ENCODE measurements around the gene ZBTB18. TPM values are rescaled to one million over a fixed set of nuclear protein-coding genes. Genes with fewer than 3 reads are reported as not detected.

ZBTB18 gene
- total and polyA plus RNA-seq, 2 of the 4 experiments (the other 2 are of a cell fraction) = 10.0 to 16.0 TPM

GRCh38 chr1:244100704-244101453, 49.8 kb downstream of the ZBTB18 start (continued):
- TF ChIP-seq MXI1 (IDR thresholded peaks at IDR 0.05; ENCODE audit: borderline replicate concordance, low read depth, low read length) (no peak), CEBPB (IDR thresholded peaks at IDR 0.05; ENCODE audit: low read depth, low read length) (no peak)

DNA sequence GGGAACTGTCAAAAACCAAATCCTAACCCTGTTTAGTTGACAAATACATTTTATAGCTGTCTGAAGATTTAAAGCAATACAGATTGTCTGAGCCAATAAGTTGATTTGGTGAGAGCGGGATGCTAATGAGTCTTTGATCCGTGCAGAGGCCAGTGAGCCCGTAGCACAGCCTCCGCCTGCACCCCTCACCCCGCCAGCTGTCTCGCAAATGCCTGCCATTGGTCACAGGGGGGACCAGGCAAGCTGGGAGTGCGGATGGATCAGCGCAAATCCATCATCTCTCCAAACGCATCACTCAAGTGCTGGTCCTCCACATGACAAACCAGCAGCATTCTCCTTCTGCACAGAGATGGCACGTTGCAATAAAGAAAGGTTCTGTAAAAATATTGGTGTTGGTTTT, 51.0 kb downstream of the ZBTB18 start:
- DNase-seq (no peak), ATAC-seq (ENCODE audit: low read depth) (no peak)
- BruUV-seq (replicated peaks) = no TSS peak
- H3K4me3 ChIP-seq (ENCODE audit: insufficient read depth, low read depth, low read length) = no peak overlapping the region
- H2BK5ac ChIP-seq (ENCODE audit: low read depth, low read length, poor library complexity, severe bottlenecking) = no peak overlapping the region
- no peak overlapping the region for H3K4me2 ChIP-seq (ENCODE audit: low read depth, low read length)
- H3K36me3 ChIP-seq (ENCODE audit: control insufficient read depth, insufficient read depth, low read length) = no peaks in the 10 kb centered on the region
- ChIA-PET CTCF (interaction anchor here (0.5 kb wide), 1 partner anchor 38 kb away, joined by 3 read pairs; no protein-coding TSS in a partner anchor), POLR2A (ENCODE audit: unreplicated experiment) (interaction anchor here (0.6 kb wide), 1 partner anchor 143 kb away, joined by 4 read pairs; no protein-coding TSS in a partner anchor)
- no peaks in the 10 kb centered on the region; the same call in 1 of the 2 replicates for H3K27me3 ChIP-seq (ENCODE audit: control insufficient read depth, insufficient read depth, low read length)
- H2BK20ac ChIP-seq (ENCODE audit: low read depth, low read length) = no peak overlapping the region
- H2BK120ac ChIP-seq (ENCODE audit: low read depth, low read length) = no peak overlapping the region
- no CpG with 5 or more reads among the region's 10 CpGs for WGBS, 2 experiments (ENCODE audit: extremely low coverage in 2 of 2, insufficient read length in 1 of 2)
- no peaks in the 10 kb centered on the region for H3K9me1 ChIP-seq (ENCODE audit: insufficient read depth, low read length)
- no peak overlapping the region for H3K27ac ChIP-seq (ENCODE audit: insufficient read depth, low read length)
- no peak overlapping the region for H2AK5ac ChIP-seq (ENCODE audit: low read depth, low read length)
- no peak overlapping the region for H3K9ac ChIP-seq (ENCODE audit: low read depth, low read length)
- no peak overlapping the region for H4K8ac ChIP-seq (ENCODE audit: low read depth in 2 of 2, low read length in 2 of 2)
- H3K18ac ChIP-seq (ENCODE audit: low read depth, low read length) = no peak overlapping the region
- H4K20me1 ChIP-seq (ENCODE audit: insufficient read depth, low read length) = no peaks in the 10 kb centered on the region
- in situ Hi-C loops (cut with MboI; ENCODE audit: low sequenced_read_pairs) (no loop called here), intact Hi-C loops (cut with micrococcal nuclease) (loop anchor here (5.0 to 10.0 kb wide), 2 partner anchors 47 to 185 kb away; partner anchors contain the start of gene ZBTB18), dilution Hi-C loops (cut with HindIII; ENCODE audit: low sequenced_read_pairs, unreplicated experiment) (no loop called here)
- no peak overlapping the region for H2AFZ ChIP-seq (replicated peaks; ENCODE audit: low read length, poor library complexity)
- H3K56ac ChIP-seq (ENCODE audit: extremely low read depth, insufficient read depth, low read length) = no peak overlapping the region
- no peak for TF ChIP-seq RAD21 (IDR thresholded peaks at IDR 0.05; ENCODE audit: low read length)
- no peak for TF ChIP-seq MAZ (IDR thresholded peaks at IDR 0.05; ENCODE audit: borderline replicate concordance, low read depth, low read length)
- TF ChIP-seq, protein P1, sequence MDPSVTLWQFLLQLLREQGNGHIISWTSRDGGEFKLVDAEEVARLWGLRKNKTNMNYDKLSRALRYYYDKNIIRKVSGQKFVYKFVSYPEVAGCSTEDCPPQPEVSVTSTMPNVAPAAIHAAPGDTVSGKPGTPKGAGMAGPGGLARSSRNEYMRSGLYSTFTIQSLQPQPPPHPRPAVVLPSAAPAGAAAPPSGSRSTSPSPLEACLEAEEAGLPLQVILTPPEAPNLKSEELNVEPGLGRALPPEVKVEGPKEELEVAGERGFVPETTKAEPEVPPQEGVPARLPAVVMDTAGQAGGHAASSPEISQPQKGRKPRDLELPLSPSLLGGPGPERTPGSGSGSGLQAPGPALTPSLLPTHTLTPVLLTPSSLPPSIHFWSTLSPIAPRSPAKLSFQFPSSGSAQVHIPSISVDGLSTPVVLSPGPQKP (IDR thresholded peaks at IDR 0.05; ENCODE audit: borderline replicate concordance, low read depth, low read length) = no peak
- no peak for TF ChIP-seq FOS (IDR thresholded peaks at IDR 0.05; ENCODE audit: low read depth, low read length)
- H3K4ac ChIP-seq (ENCODE audit: low read depth, low read length) = no peak overlapping the region
- no peak overlapping the region for H2AK9ac ChIP-seq (replicated peaks; ENCODE audit: low read depth, low read length, poor library complexity)
- H3K9me3 ChIP-seq (ENCODE audit: control insufficient read depth, insufficient read depth, low read length) = 0 out of 2 replicates have a peak, but pooled peaks cover 2% of the 10 kb centered on the region
- no peak overlapping the region for H4K91ac ChIP-seq (ENCODE audit: insufficient read depth, low read depth, low read length)
- no peak overlapping the region for H3K14ac ChIP-seq (replicated peaks; ENCODE audit: low read depth, low read length)
- no peak overlapping the region for H2BK15ac ChIP-seq (ENCODE audit: low read depth, low read length)
- H3K23ac ChIP-seq (ENCODE audit: low read depth, low read length) = no peak overlapping the region
- H4K5ac ChIP-seq (ENCODE audit: low read depth, low read length) = no peak overlapping the region
- peaks cover 16% of the 10 kb centered on the region for H3K4me1 ChIP-seq (ENCODE audit: control insufficient read depth, insufficient read depth, low read length)
- no peaks in the 10 kb centered on the region for H3K79me1 ChIP-seq (ENCODE audit: low read depth in 1 of 2, low read length in 2 of 2)

Data from IMR-90 (cell line).